ENCODE measurements around the gene OR51B4.

- TF ChIP-seq EZH2 (IDR thresholded peaks at IDR 0.05; ENCODE audit: borderline replicate concordance, low read length), result no peak
- TF ChIP-seq, protein P1, sequence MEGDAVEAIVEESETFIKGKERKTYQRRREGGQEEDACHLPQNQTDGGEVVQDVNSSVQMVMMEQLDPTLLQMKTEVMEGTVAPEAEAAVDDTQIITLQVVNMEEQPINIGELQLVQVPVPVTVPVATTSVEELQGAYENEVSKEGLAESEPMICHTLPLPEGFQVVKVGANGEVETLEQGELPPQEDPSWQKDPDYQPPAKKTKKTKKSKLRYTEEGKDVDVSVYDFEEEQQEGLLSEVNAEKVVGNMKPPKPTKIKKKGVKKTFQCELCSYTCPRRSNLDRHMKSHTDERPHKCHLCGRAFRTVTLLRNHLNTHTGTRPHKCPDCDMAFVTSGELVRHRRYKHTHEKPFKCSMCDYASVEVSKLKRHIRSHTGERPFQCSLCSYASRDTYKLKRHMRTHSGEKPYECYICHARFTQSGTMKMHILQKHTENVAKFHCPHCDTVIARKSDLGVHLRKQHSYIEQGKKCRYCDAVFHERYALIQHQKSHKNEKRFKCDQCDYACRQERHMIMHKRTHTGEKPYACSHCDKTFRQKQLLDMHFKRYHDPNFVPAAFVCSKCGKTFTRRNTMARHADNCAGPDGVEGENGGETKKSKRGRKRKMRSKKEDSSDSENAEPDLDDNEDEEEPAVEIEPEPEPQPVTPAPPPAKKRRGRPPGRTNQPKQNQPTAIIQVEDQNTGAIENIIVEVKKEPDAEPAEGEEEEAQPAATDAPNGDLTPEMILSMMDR (IDR thresholded peaks at IDR 0.05; ENCODE audit: low read length), result no peak
Measured at GRCh38 chr11:5272395-5273017, 29.2 kb downstream of the OR51B4 start.

Data from OCI-LY1 (cell line).